ENCODE measurements around the gene MECP2.

The MECP2 gene

GRCh38 chrX:153974726-153975286 is 122.7 kb downstream of the MECP2 start:
- TF ChIP-seq ZFP3 (CRISPR knock-in tag; IDR thresholded peaks at IDR 0.05) (no peak), PPARA (CRISPR knock-in tag; IDR thresholded peaks at IDR 0.05; ENCODE audit: borderline replicate concordance) (no peak), CSRNP3 (CRISPR knock-in tag; IDR thresholded peaks at IDR 0.05) (no peak), ZC3H10 (CRISPR knock-in tag; IDR thresholded peaks at IDR 0.05) (no peak), TCF4 (CRISPR knock-in tag; IDR thresholded peaks at IDR 0.05; ENCODE audit: borderline replicate concordance) (no peak), BACH2 (CRISPR knock-in tag; IDR thresholded peaks at IDR 0.05; ENCODE audit: borderline replicate concordance) (no peak), TSHZ2 (CRISPR knock-in tag; IDR thresholded peaks at IDR 0.05) (no peak), CREB5 (CRISPR knock-in tag; IDR thresholded peaks at IDR 0.05; ENCODE audit: low read depth) (no peak), ESRRG (CRISPR knock-in tag; IDR thresholded peaks at IDR 0.05) (no peak), GLIS3 (CRISPR knock-in tag; IDR thresholded peaks at IDR 0.05) (no peak), POU6F1 (CRISPR knock-in tag; IDR thresholded peaks at IDR 0.05; ENCODE audit: borderline replicate concordance, low read depth) (no peak)
- ATAC-seq: no peak

GRCh38 chrX:153974003-153974725 is 123.4 kb downstream of the MECP2 start:
- ATAC-seq: no peak
- TF ChIP-seq ZC3H10 (CRISPR knock-in tag; IDR thresholded peaks at IDR 0.05) (no peak), CREB5 (CRISPR knock-in tag; IDR thresholded peaks at IDR 0.05; ENCODE audit: low read depth) (no peak), ZNF565 (CRISPR knock-in tag; conservative IDR thresholded peaks at IDR 0.05; ENCODE audit: low read depth) (no peak), ZNF8 (CRISPR knock-in tag; IDR thresholded peaks at IDR 0.05) (no peak), TOX (CRISPR knock-in tag; IDR thresholded peaks at IDR 0.05; ENCODE audit: borderline replicate concordance) (no peak), PATZ1 (CRISPR knock-in tag; IDR thresholded peaks at IDR 0.05; ENCODE audit: borderline replicate concordance) (no peak), POU6F1 (CRISPR knock-in tag; IDR thresholded peaks at IDR 0.05; ENCODE audit: borderline replicate concordance, low read depth) (no peak), RARB (CRISPR knock-in tag; IDR thresholded peaks at IDR 0.05) (no peak), TCF4 (CRISPR knock-in tag; IDR thresholded peaks at IDR 0.05; ENCODE audit: borderline replicate concordance) (no peak), GLIS3 (CRISPR knock-in tag; IDR thresholded peaks at IDR 0.05) (no peak), CSDC2 (CRISPR knock-in tag; IDR thresholded peaks at IDR 0.05) (no peak), TSHZ2 (CRISPR knock-in tag; IDR thresholded peaks at IDR 0.05) (no peak), ZFP30 (CRISPR knock-in tag; IDR thresholded peaks at IDR 0.05) (no peak), OSR1 (CRISPR knock-in tag; IDR thresholded peaks at IDR 0.05) (no peak)

Measured in SK-N-SH treated with all-trans-retinoic acid at 6 μM for 48 hours (cell line).